ENCODE measurements around the gene NACAD. TPM values are rescaled to one million over a fixed set of nuclear protein-coding genes. Genes with fewer than 3 reads are reported as not detected.

The NACAD gene
- total RNA-seq, 4 donors from 2014 or later: 0.04 to 1.9 (median 0.62) TPM; not detected in 1

DNA sequence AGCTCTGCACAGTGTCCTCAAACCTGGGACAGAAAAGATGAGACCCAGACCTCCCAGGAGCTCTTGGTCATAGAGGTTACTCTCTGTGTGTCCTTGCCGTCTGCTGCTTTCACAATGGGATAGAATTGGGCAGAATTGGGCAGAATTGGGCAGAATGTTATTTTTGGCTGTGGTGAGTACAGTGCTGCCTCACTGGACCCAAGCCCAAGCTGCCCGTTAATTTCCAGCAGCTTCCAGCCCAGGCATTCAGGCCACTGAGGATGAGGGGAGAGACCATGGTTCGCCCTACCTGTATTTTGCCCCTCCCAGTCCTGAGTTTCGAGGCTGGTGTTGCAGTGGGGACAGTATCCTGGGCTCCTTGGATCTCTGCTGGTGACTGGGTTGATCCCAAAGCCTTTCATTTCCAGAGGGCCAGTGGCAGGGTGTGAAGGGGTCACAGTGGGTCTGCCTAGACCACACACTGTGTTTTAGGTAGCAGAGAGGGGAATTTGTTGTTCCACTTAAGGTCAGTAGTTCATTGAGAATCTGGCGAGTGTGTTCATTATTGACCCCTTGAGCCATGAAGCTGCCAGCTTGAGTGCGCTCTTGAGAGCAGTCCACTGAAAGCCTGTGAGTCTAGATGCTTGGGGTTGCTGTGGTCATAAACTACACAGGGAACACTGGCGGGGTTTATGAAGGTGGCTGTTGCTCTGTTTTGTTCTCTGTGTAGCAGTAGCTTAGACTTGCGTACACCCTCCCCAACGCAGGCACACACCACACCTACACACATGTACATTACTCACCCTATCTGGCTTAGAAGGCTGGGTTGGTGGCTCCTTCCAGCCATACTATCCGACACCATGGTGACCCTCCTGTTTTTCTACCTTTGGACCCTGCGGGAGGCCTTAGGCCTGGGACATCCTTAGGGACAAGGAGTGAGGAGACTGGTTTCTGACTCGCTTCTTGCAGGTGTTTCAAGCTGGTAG lies 23.5 kb downstream of the NACAD start:
- Histone ChIP-seq H3K9me3 (no peaks in the 10 kb centered on the region), H3K27me3 (no peaks in the 10 kb centered on the region), H3K4me1 (peaks cover 0 to 23% (median 0%) of the 10 kb centered on the region in 3 donors), H3K36me3 (peaks cover 10 to 89% (median 20%) of the 10 kb centered on the region in 3 donors), H3K4me3 (no peak overlapping the region), H3K27ac (no peak overlapping the region)
- TF ChIP-seq POLR2A (IDR thresholded peaks at IDR 0.05): no peak
- TF ChIP-seq, protein P1, sequence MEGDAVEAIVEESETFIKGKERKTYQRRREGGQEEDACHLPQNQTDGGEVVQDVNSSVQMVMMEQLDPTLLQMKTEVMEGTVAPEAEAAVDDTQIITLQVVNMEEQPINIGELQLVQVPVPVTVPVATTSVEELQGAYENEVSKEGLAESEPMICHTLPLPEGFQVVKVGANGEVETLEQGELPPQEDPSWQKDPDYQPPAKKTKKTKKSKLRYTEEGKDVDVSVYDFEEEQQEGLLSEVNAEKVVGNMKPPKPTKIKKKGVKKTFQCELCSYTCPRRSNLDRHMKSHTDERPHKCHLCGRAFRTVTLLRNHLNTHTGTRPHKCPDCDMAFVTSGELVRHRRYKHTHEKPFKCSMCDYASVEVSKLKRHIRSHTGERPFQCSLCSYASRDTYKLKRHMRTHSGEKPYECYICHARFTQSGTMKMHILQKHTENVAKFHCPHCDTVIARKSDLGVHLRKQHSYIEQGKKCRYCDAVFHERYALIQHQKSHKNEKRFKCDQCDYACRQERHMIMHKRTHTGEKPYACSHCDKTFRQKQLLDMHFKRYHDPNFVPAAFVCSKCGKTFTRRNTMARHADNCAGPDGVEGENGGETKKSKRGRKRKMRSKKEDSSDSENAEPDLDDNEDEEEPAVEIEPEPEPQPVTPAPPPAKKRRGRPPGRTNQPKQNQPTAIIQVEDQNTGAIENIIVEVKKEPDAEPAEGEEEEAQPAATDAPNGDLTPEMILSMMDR (IDR thresholded peaks at IDR 0.05): no peak
- 83 to 95% methylated on average over 11 to 12 of the region's 12 CpGs for WGBS, 2 donors
- intact Hi-C loops (cut with DNase I): no loop called here
- DNase-seq: no peak

DNA sequence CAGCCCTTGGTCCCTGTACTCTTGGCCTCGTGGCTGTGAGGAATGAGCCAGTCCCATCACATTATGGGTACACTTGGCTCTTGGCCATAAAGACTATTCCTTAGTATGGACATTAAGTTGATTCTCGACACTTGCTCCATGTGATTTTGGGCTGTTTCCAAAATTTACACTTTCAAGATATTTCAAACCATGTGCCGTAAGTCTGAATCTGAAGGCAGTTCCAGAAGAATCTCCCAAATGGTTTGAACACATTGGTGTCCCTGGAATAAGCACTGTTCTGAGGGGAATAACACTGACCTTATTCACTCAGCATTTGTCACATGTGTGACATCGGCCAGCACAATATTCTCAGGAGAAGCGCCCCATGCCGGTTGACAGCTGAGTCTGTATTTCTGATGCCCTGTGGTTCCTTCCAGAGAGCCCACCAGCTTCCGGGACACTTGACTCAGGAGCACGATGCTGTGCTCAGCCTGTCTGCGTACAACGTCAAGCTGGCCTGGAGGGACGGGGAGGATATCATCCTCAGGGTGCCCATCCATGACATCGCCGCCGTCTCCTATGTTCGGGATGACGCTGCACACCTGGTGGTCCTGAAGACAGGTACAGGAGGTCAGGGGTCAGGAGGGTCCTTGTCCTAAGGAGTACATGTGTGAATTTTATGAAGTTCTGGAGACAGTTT lies 24.6 kb downstream of the NACAD start:
- no peak overlapping the region for H3K27ac ChIP-seq
- intact Hi-C loops (cut with DNase I): no loop called here
- H3K9me3 ChIP-seq: no peaks in the 10 kb centered on the region
- no peaks in the 10 kb centered on the region for H3K27me3 ChIP-seq
- peaks cover 0 to 25% (median 0%) of the 10 kb centered on the region in 3 donors for H3K4me1 ChIP-seq
- DNase-seq: no peak
- peaks cover 10 to 78% (median 15%) of the 10 kb centered on the region in 3 donors for H3K36me3 ChIP-seq
- WGBS, 2 donors: 85 to 87% methylated on average over 8 to 14 of the region's 16 CpGs
- no peak overlapping the region for H3K4me3 ChIP-seq
- TF ChIP-seq POLR2A (IDR thresholded peaks at IDR 0.05): no peak
- TF ChIP-seq, protein P1 (IDR thresholded peaks at IDR 0.05): no peak

DNA sequence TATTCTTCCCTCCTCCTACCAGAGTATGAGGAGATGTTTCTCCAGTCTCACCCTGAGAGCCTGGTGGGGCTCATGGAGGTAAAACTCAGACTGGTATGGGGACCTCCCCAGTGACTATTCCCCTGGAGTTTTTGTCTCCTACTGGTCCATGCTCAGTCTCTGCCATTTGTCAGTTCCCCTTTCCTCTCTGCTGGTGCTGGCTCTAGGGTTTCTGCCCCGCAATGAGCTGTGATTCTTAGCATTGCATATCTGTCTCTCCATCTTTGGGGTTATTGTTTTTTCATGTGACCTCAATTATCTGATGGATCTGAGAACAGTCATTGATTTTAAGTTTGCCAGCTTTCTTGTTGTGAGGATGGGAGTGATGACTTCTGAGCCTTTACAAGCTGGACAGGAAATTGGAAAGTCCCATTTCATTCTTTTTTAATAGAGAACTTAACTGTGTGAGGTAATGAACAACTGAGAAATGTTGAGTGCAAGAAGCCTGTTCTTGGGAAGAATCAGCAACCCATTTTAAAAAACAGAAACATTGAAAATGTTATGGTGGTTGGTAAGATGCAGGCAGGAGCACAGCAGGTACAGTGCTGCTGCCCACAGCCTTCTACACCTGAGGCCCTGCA lies 26.9 kb downstream of the NACAD start:
- Histone ChIP-seq H3K4me1 (peaks cover 0 to 16% (median 0%) of the 10 kb centered on the region in 3 donors), H3K27ac (no peak overlapping the region), H3K9me3 (no peaks in the 10 kb centered on the region), H3K36me3 (peaks cover 8 to 55% (median 10%) of the 10 kb centered on the region in 3 donors), H3K27me3 (no peaks in the 10 kb centered on the region), H3K4me3 (no peak overlapping the region)
- WGBS, 2 donors: 78 to 100% methylated on average over 1 of the region's 1 CpG
- DNase-seq: no peak
- intact Hi-C loops (cut with DNase I): no loop called here
- TF ChIP-seq, protein P1 (IDR thresholded peaks at IDR 0.05): no peak
- TF ChIP-seq POLR2A (IDR thresholded peaks at IDR 0.05): no peak

DNA sequence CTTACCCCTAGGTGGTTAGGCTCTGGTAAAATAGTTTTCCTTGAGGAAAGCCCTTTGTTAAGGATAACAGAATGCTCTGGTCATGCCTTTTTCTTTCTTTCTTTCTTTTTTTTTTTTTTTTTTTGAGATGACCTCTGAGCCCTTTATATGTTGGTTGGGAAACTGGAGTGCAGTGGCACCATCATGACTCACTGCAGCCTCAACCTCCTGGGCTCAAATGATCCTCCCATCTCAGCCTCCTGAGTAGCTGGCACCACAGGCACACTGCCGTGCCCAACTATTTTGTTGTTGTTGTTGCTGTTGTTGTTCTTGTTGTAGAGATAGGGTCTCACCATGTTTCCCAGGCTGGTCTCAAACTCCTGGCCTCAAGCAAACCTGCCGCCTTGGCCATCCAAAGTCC lies 27.4 kb downstream of the NACAD start:
- H3K9me3 ChIP-seq: no peaks in the 10 kb centered on the region
- 94 to 100% methylated on average over 2 of the region's 2 CpGs for WGBS, 2 donors
- H3K4me1 ChIP-seq: peaks cover 0 to 16% (median 0%) of the 10 kb centered on the region in 3 donors
- intact Hi-C loops (cut with DNase I): no loop called here
- H3K27me3 ChIP-seq: no peaks in the 10 kb centered on the region
- TF ChIP-seq POLR2A (IDR thresholded peaks at IDR 0.05): no peak
- TF ChIP-seq, protein P1 (IDR thresholded peaks at IDR 0.05): no peak
- peaks cover 8 to 50% (median 10%) of the 10 kb centered on the region in 3 donors for H3K36me3 ChIP-seq
- no peak overlapping the region for H3K27ac ChIP-seq
- H3K4me3 ChIP-seq: no peak overlapping the region
- no peak for DNase-seq
